AG04450 (cell line): Measurements from ENCODE around the gene TMEM106B. TPM values are rescaled to one million over a fixed set of nuclear protein-coding genes. Genes with fewer than 3 reads are reported as not detected.
"Not testable (repeated sequence)": the region's sequence is repeated elsewhere in the genome, so short reads cannot be mapped to it uniquely, and the experiment has no call there.

Source experiments
- CTCF ChIA-PET: fragments of 300-600, 350-600 bp; formaldehyde crosslinking; extraction: SDS; loops from one replicate; lab custom pipeline; 2022; ENCODE audit warnings: antibody characterized with exemption, inconsistent platforms; lab: Charles Lee
- POLR2A ChIA-PET: fragments of 350-600 bp; formaldehyde crosslinking; extraction: SDS; loops from one replicate; lab custom pipeline; 2021; ENCODE audit warnings: antibody characterized with exemption, inconsistent platforms; lab: Yijun Ruan, JAX
- DNase-seq: peaks from one replicate; pipeline ENCODE4 v3.0.0-alpha.2; 2011; ENCODE audit warnings: low read depth, low spot score
- H3K27ac ChIP-seq: one replicate; pipeline ENCODE4 v1.5.1; 2012; ENCODE audit warnings: low read depth, low read length, control low read depth
- H3K27me3 ChIP-seq: one replicate; pipeline ENCODE4 v1.6.0; 2012; ENCODE audit warnings: low read length; ENCODE audit not compliant: control insufficient read depth, insufficient read depth
- H3K4me3 ChIP-seq: 2 replicates; pipeline ENCODE4 v1.5.1; 2011; ENCODE audit warnings: mild to moderate bottlenecking, low read depth, low read length, control low read depth
- H3K9me3 ChIP-seq: 2 replicates; pipeline ENCODE4 v1.5.1; 2012; ENCODE audit warnings: low read length; ENCODE audit not compliant: control insufficient read depth, insufficient read depth
- polyA minus RNA-seq: library from RNA; depleted of rRNA, polyadenylated mRNA; stranded (reverse); fragments of >200 nt; gene quantifications from 2 replicates; pipeline ENCODE4 v1.2.3, GENCODE V29; 2011; rRNA and poly(A)+ RNA removed
- polyA plus RNA-seq: library from polyadenylated mRNA; depleted of rRNA; stranded (reverse); fragments of >200 nt; gene quantifications from 2 replicates; pipeline ENCODE4 v1.2.3, GENCODE V29; 2011; rRNA removed
- TF ChIP-seq, protein P1 (sequence below): IDR thresholded peaks from 2 replicates; pipeline ENCODE4 v1.5.1; 2011; ENCODE audit warnings: low read depth, low read length, control low read depth, inconsistent platforms

Gene TMEM106B
- 38.1 and 58.0 TPM in 2 replicates for polyA plus RNA-seq
- 21.7 and 43.5 TPM in 2 replicates for polyA minus RNA-seq

DNA sequence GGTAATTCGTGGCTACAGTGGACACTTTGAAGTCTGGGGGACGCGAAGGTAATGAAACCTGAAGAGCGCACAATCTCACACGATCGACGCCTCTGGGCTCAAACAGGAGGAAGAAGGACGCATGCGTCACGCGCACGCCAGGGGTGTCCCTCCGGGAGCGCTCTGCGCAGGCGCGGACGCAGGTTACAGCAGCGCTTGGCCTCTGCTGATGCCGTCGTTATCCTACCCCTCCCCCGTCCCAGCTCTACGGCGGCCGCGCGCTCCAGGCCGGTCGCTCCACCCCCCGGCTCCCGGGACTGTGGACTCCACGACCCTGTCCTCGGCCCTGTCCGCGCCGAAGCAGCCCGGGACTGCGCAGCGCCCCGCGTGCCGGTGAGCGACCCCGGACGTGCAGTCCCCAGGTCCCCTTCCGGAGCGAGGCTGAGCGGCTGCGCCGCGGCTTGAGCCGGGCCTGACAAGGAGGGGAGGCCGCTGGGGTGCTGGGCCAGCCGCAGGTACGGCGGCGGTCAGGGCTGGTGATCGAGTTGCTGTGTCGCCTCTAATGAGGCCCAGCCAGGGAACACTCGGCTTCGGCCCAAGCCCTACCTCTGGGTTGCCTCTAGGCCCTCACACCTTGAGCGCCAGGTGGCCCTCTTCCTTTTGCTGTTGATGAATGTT, at the start of gene TMEM106B:
Gene TMEM106B, plus strand, starts transcription at position 241 of the 657 bp plus-strand sequence. CDS start 3,517 bp downstream, outside the sequence.
- CTCF ChIA-PET, result interaction anchor here (0.6 to 1.4 kb wide), 4 partner anchors 8 to 143 kb away, joined by 3 read pairs; no protein-coding TSS in a partner anchor
- peak within 1 kb of the TSS; percentile 48 for H3K27ac ChIP-seq
- H3K9me3 ChIP-seq, result no peaks in the 10 kb centered on the region
- peak; percentile 84 for DNase-seq
- peak within 1 kb of the TSS; percentile 86 for H3K4me3 ChIP-seq
- POLR2A ChIA-PET, result interaction anchor here (0.6 to 0.7 kb wide), 4 partner anchors 8 to 505 kb away, joined by 3 to 6 read pairs (median 4); no protein-coding TSS in a partner anchor
- TF ChIP-seq, protein P1, sequence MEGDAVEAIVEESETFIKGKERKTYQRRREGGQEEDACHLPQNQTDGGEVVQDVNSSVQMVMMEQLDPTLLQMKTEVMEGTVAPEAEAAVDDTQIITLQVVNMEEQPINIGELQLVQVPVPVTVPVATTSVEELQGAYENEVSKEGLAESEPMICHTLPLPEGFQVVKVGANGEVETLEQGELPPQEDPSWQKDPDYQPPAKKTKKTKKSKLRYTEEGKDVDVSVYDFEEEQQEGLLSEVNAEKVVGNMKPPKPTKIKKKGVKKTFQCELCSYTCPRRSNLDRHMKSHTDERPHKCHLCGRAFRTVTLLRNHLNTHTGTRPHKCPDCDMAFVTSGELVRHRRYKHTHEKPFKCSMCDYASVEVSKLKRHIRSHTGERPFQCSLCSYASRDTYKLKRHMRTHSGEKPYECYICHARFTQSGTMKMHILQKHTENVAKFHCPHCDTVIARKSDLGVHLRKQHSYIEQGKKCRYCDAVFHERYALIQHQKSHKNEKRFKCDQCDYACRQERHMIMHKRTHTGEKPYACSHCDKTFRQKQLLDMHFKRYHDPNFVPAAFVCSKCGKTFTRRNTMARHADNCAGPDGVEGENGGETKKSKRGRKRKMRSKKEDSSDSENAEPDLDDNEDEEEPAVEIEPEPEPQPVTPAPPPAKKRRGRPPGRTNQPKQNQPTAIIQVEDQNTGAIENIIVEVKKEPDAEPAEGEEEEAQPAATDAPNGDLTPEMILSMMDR, result no peak
- no peaks in the 10 kb centered on the region for H3K27me3 ChIP-seq

DNA sequence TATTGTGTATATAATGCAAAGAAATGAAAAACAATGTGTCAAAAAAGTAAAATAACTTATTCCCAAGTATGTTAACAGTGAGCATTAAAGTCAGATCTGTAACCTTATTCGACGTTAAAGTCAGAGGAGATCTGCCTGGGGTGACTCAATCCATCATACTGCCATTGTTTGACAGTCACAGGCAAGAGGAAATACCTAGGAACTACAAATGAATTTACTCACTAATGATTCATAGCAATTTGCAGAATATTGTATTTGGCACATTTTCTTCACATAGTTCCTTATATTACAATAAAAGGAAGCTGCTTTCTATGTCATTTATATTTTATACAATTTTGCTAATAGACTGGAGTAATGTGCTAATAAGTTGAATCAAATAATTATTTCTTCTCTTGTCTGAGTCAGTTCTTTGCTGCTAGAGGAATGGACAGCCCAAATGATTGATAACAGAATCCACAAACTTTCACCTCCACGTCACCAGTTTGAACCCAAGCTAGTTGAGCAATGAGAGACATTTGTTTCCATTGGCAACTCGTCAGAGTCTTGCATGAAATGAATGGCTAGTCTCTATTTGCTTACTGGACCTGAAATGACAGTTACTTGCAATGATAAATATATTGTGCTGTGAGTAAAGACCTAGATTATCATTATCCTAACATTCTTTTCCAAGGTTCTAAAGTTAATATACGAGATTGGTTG, 48.5 kb upstream of the TMEM106B start:
- DNase-seq, result peak; percentile 11
- ChIA-PET CTCF (interaction anchor here (1.2 kb wide), 1 partner anchor 156 kb away, joined by 3 read pairs; no protein-coding TSS in a partner anchor), POLR2A (no interaction called here)
- Histone ChIP-seq H3K27ac (no peak overlapping the region), H3K4me3 (no peak overlapping the region), H3K27me3 (no peaks in the 10 kb centered on the region), H3K9me3 (no peaks in the 10 kb centered on the region)
- TF ChIP-seq, protein P1, result no peak

DNA sequence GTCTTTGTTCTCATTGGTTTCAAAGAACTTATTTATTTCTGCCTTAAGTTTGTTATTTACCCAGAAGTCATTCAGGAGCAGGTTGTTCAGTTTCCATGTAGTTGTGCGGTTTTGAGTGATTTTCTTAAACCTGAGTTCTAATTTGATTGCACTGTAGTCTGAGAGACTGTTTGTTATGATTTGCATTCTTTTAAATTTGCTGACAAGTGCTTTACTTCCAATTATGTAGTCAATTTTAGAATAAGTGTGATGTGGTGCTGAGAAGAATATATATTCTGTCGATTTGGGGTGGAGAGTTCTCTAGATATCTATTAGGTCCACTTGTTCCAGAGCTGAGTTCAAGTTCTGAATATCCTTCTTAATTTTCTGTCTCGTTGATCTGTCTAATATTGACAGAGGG, 43.0 kb upstream of the TMEM106B start:
- POLR2A ChIA-PET, result not testable (repeated sequence)

DNA sequence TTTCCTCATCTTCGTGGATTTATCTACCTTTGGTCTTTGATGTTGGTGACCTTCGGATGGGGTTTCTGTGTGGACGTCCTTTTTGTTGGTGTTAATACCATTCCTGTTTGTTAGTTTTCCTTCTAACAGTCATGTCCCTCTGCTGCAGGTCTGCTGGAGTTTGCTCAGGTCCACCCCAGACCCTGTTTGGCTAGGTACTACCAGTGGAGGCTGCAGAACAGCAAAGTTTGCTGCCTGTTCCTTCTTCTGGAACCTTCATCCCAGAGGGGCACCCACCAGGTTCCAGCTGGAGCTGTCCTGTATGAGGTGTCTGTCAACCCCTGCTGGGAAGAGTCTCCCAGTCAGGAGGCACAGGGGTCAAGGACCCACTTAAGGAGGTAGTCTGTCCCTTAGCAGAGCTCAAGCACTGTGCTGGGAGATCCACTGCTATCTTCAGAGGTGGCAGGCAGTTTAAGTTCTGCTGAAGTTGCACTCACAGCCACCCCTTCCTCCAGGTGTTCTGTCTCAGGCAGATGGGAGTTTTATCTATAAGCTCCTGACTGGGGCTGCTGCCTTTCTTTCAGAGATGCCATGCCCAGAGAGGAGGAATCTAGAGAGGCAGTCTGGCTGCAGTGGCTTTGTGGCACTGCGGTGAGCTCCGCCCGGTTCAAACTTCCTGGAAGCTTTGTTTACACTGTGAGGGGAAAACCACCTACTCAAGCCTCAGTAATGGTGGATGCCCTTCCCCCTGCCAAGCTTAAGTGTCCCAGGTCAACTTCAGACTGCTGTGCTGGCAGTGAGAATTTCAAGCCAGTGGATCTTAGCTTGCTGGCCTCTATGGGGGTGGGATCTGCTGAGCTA, 40.9 kb upstream of the TMEM106B start:
- H3K27me3 ChIP-seq, CTCF ChIA-PET, H3K27ac ChIP-seq, DNase-seq, H3K9me3 ChIP-seq, H3K4me3 ChIP-seq, POLR2A ChIA-PET: not testable (repeated sequence)

More for the DNA sequence above, 43.0 kb upstream of the TMEM106B start:
- H3K27me3 ChIP-seq, H3K9me3 ChIP-seq, H3K4me3 ChIP-seq, H3K27ac ChIP-seq, DNase-seq, CTCF ChIA-PET: not testable (repeated sequence)

DNA sequence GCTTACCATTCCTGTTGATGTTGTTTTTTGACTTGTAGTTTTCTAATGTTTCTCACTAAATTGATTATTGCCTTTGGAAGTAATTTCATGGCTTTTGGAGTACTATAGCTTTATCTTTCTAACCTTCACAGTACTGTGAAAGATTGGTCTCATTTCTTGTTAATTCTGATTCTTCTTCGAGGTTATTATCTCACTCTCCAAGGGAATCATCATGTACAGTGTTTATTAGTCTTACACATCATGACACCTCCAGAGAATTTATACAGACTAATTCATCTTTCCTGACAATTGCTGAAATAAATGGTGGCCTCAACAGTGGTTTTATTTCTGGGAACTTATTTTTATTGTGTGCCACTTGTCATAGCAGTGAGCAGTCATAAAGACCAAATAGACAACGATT, 37.4 kb upstream of the TMEM106B start:
- POLR2A ChIA-PET, result no interaction called here
- Histone ChIP-seq H3K9me3 (no peaks in the 10 kb centered on the region), H3K27me3 (no peaks in the 10 kb centered on the region), H3K27ac (no peak overlapping the region), H3K4me3 (no peak overlapping the region)
- CTCF ChIA-PET, result no interaction called here
- TF ChIP-seq, protein P1, result no peak
- DNase-seq, result no peak
